GM12878 (cell line): ENCODE data around the gene TPO. TPM values are rescaled to one million over a fixed set of nuclear protein-coding genes. Genes with fewer than 3 reads are reported as not detected.

Source experiments
- ATAC-seq: fragments of 200-7000 bp; cut with Tn5 transposase; 3 replicates; pipeline ENCODE4 v1.9.1; 2020; ENCODE audit warnings: mild to moderate bottlenecking, moderate library complexity
- BruUV-seq: library from RNA; stranded (reverse); fragments of 400-500 nt; replicated peaks from 2 replicates; lab custom pipeline; 2021; lab: Mats Ljungman, UMichigan
- CTCF ChIA-PET: fragments of 300-600 bp; sonication (Branson Sonifier 250); formaldehyde crosslinking; extraction: SDS; loops from one replicate; lab custom pipeline; 2021; ENCODE audit warnings: inconsistent platforms; lab: Yijun Ruan, JAX
- POLR2A ChIA-PET: fragments of 350-600 bp; formaldehyde crosslinking; extraction: SDS; loops from one replicate; lab custom pipeline; 2021; ENCODE audit warnings: inconsistent platforms; lab: Charles Lee
- RAD21 ChIA-PET: fragments of 300-600 bp; sonication (Branson Sonifier 250); formaldehyde crosslinking; loops from one replicate; lab custom pipeline; 2023; ENCODE audit warnings: antibody characterized with exemption; ENCODE audit not compliant: unreplicated experiment; lab: Charles Lee
- SMC1A ChIA-PET: fragments of 300-600 bp; sonication (Branson Sonifier 250); formaldehyde crosslinking; loops from one replicate; lab custom pipeline; 2023; ENCODE audit not compliant: unreplicated experiment, uncharacterized antibody; lab: Charles Lee
- DNase-seq: peaks from one replicate; pipeline ENCODE4 v3.0.0-alpha.2; 2011; ENCODE audit warnings: low read depth, low spot score
- FAIRE-seq: peaks from 3 replicates; lab custom pipeline; 2011; peaks lifted over from hg19 to GRCh38; lab: Jason Lieb, UNC
- H2AFZ ChIP-seq: 2 replicates; pipeline ENCODE4 v1.6.0; 2011; ENCODE audit warnings: low read depth, low read length, control low read depth; ENCODE audit not compliant: control insufficient read depth
- H3K27ac ChIP-seq: 2 replicates; pipeline ENCODE4 v1.5.1; 2011; ENCODE audit warnings: control low read depth; ENCODE audit not compliant: control insufficient read depth, insufficient read depth
- H3K27me3 ChIP-seq, 2 experiments: replicated peaks in 1 of 2; 2 replicates each; pipeline versions ENCODE4 v1.6.0 to v1.6.1; 2011; ENCODE audit warnings: low read length in 1 of 2; ENCODE audit not compliant: control insufficient read depth in 2 of 2, insufficient read depth in 2 of 2
- H3K36me3 ChIP-seq, 2 experiments: 2 replicates each; pipeline ENCODE4 v1.5.1; 2011; ENCODE audit warnings: low read length in 1 of 2; ENCODE audit not compliant: control insufficient read depth in 2 of 2, insufficient read depth in 2 of 2
- H3K4me1 ChIP-seq: 2 replicates; pipeline ENCODE4 v1.6.1; 2011; ENCODE audit warnings: mild to moderate bottlenecking, low read length, moderate library complexity, mixed read lengths; ENCODE audit not compliant: control insufficient read depth, insufficient read depth
- H3K4me2 ChIP-seq: 2 replicates; pipeline ENCODE4 v1.6.0; 2011; ENCODE audit warnings: control low read depth; ENCODE audit not compliant: control insufficient read depth, insufficient read depth
- H3K4me3 ChIP-seq: fragments of 200-600 bp; sonication (generic); 2 replicates; pipeline ENCODE4 v1.5.1; 2016
- H3K79me2 ChIP-seq: 2 replicates; pipeline ENCODE4 v1.6.0; 2011; ENCODE audit warnings: low read length; ENCODE audit not compliant: control insufficient read depth, insufficient read depth
- H3K9ac ChIP-seq: 2 replicates; pipeline ENCODE4 v1.8.0; 2011; ENCODE audit warnings: low read length, control low read depth, mixed read lengths; ENCODE audit not compliant: control insufficient read depth, insufficient read depth
- H3K9me3 ChIP-seq: replicated peaks from 3 replicates; pipeline ENCODE4 v1.5.1; 2011; ENCODE audit warnings: mild to moderate bottlenecking, low read length; ENCODE audit not compliant: control insufficient read depth, insufficient read depth
- H4K20me1 ChIP-seq: 2 replicates; pipeline ENCODE4 v1.6.0; 2011; ENCODE audit not compliant: control insufficient read depth, insufficient read depth
- BMI1 ChIP-seq: fragments of 450-650 bp; IDR thresholded peaks from 2 replicates; pipeline ENCODE4 v1.6.1; 2016; ENCODE audit warnings: mild to moderate bottlenecking, moderate library complexity, borderline replicate concordance
- CEBPZ ChIP-seq: fragments of 150-350 bp; IDR thresholded peaks from 2 replicates; pipeline ENCODE4 v1.6.1; 2016; ENCODE audit warnings: low read depth, low read length
- EZH2 ChIP-seq: IDR thresholded peaks from 2 replicates; pipeline ENCODE4 v1.6.1; 2012; ENCODE audit warnings: low read depth, mild to moderate bottlenecking, control low read depth, inconsistent platforms, low read length, borderline replicate concordance; ENCODE audit not compliant: control insufficient read depth
- MEF2A ChIP-seq: IDR thresholded peaks from 2 replicates; pipeline ENCODE4 v1.6.1; 2011; ENCODE audit warnings: low read depth, mild to moderate bottlenecking, low read length, moderate library complexity; ENCODE audit not compliant: insufficient read depth
- SPI1 ChIP-seq: IDR thresholded peaks from 2 replicates; pipeline ENCODE4 v1.6.1; 2011; ENCODE audit warnings: low read depth, mild to moderate bottlenecking, low read length, moderate library complexity, borderline replicate concordance; ENCODE audit not compliant: insufficient read depth
- YY1 ChIP-seq: IDR thresholded peaks from 2 replicates; pipeline ENCODE4 v1.6.1; 2011; ENCODE audit warnings: low read depth, mild to moderate bottlenecking, low read length
- WGBS: methylation state at CpG from one replicate; pipeline ENCODE4 v1.1.6; 2016; ENCODE audit warnings: low lambda C conversion rate; ENCODE audit not compliant: insufficient replicate concordance, insufficient coverage; ENCODE audit errors: missing lambda C conversion rate; 5-methylcytosine and 5-hydroxymethylcytosine counted together
- in situ Hi-C: fragments of 300-500 bp; cut with MboI; formaldehyde crosslinking; loops from 9 replicates; pipeline ENCODE4 v1.14.3; 2018; ENCODE audit warnings: mixed read lengths
- intact Hi-C: fragments of 100-400 bp; cut with micrococcal nuclease; formaldehyde crosslinking; loops from one replicate; pipeline ENCODE4 v1.14.2; 2022; ENCODE audit not compliant: unreplicated experiment
- polyA plus RNA-seq, 11 experiments: library from polyadenylated mRNA; depleted of rRNA in 4 of 11; unstranded in 6 of 11; stranded (reverse) in 5 of 11; fragments of >200 nt; fragmentation: Nextera tagmentation in 4 of 11; fragmentation: Illumina TruSeq in 1 of 11; extraction: Ambion mirVana in 4 of 11; extraction: Trizol in 1 of 11; gene quantifications; 1 replicate in 1 of 11; 2 replicates in 10 of 11; pipeline versions ENCODE4 v1.2.1 to v1.2.3, GENCODE V29; 2011 to 2016; ENCODE audit warnings: inconsistent platforms in 2 of 11, missing spikeins in 2 of 11, low read depth in 1 of 11
- total RNA-seq, 4 experiments: library from RNA; depleted of rRNA in 3 of 4; stranded (reverse); fragments of >200 nt in 3 of 4; fragmentation: Illumina TruSeq in 1 of 4; extraction: Trizol in 1 of 4; gene quantifications; 2 replicates each; pipeline versions ENCODE4 v1.2.1 to v1.2.3, GENCODE V29; 2013 to 2021
- TF ChIP-seq, protein P1 (sequence below): IDR thresholded peaks from 2 replicates; pipeline ENCODE4 v1.6.1; 2012; ENCODE audit warnings: improper control_type of control experiment, low read depth, low read length; ENCODE audit not compliant: insufficient replicate concordance
- TF ChIP-seq, protein P2 (sequence below), 3 experiments: IDR thresholded peaks in 2 of 3; conservative IDR thresholded peaks in 1 of 3; 2 replicates each; pipeline ENCODE4 v1.5.1; 2011; ENCODE audit warnings: low read depth in 3 of 3, low read length in 3 of 3, mild to moderate bottlenecking in 3 of 3, control low read depth in 2 of 3, moderate library complexity in 2 of 3, inconsistent platforms in 1 of 3, mixed read lengths in 1 of 3; ENCODE audit not compliant: control insufficient read depth in 2 of 3, insufficient read depth in 1 of 3; ENCODE audit errors: extremely low read depth in 1 of 3
- TF ChIP-seq, protein P3 (sequence below): IDR thresholded peaks from 2 replicates; pipeline ENCODE4 v1.6.1; 2012; ENCODE audit warnings: low read depth, low read length, improper control_type of control experiment

Gene TPO
- total and polyA plus RNA-seq, 10 of the 15 experiments (the other 5 are each of a cell fraction or from before 2014, with no cell fraction given) = 0.07 to 0.11 TPM; not detected in 8

DNA sequence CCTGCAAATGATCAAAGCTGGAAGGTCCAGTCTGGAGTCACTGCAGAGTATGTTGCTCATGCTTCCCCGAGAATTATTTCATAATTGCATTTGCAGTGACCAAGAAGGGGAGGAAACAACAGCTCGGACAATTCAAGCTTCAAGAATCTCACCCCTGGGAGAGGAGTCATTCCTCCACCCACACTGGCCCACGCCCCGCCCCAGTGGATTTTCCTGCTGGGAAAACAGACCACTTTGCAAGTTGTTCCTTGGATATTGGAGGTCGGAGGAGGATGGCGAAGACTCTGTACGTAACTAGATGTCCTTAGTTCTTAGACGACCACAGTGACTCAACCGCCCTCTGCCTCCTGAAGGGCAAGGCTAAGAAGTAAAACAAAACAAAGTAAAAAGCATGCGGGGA, 159.4 kb downstream of the TPO start:
- in situ Hi-C loops = no loop called here
- FAIRE-seq (no peak), DNase-seq (no peak), ATAC-seq (no peak)
- Histone ChIP-seq H4K20me1 (no peaks in the 10 kb centered on the region), H3K9me3 (no peaks in the 10 kb centered on the region; the same call in 2 of the 3 replicates), H2AFZ (no peak overlapping the region), H3K27ac (no peak overlapping the region), H3K9ac (no peak overlapping the region), H3K79me2 (no peaks in the 10 kb centered on the region), H3K4me2 (no peak overlapping the region), H3K27me3 (no peaks in the 10 kb centered on the region), H3K4me3 (no peak overlapping the region), H3K4me1 (no peaks in the 10 kb centered on the region), H3K36me3 (no peaks in the 10 kb centered on the region)
- WGBS = 25% methylated on average over 10 of the region's 10 CpGs
- RAD21 ChIA-PET = no interaction called here
- no TSS peak for BruUV-seq
- POLR2A ChIA-PET = no interaction called here
- SMC1A ChIA-PET = interaction anchor here (0.7 kb wide), 1 partner anchor 1422 kb away, joined by 3 read pairs; no protein-coding TSS in a partner anchor
- intact Hi-C loops = no loop called here
- CTCF ChIA-PET = no interaction called here
- TF ChIP-seq, protein P1, sequence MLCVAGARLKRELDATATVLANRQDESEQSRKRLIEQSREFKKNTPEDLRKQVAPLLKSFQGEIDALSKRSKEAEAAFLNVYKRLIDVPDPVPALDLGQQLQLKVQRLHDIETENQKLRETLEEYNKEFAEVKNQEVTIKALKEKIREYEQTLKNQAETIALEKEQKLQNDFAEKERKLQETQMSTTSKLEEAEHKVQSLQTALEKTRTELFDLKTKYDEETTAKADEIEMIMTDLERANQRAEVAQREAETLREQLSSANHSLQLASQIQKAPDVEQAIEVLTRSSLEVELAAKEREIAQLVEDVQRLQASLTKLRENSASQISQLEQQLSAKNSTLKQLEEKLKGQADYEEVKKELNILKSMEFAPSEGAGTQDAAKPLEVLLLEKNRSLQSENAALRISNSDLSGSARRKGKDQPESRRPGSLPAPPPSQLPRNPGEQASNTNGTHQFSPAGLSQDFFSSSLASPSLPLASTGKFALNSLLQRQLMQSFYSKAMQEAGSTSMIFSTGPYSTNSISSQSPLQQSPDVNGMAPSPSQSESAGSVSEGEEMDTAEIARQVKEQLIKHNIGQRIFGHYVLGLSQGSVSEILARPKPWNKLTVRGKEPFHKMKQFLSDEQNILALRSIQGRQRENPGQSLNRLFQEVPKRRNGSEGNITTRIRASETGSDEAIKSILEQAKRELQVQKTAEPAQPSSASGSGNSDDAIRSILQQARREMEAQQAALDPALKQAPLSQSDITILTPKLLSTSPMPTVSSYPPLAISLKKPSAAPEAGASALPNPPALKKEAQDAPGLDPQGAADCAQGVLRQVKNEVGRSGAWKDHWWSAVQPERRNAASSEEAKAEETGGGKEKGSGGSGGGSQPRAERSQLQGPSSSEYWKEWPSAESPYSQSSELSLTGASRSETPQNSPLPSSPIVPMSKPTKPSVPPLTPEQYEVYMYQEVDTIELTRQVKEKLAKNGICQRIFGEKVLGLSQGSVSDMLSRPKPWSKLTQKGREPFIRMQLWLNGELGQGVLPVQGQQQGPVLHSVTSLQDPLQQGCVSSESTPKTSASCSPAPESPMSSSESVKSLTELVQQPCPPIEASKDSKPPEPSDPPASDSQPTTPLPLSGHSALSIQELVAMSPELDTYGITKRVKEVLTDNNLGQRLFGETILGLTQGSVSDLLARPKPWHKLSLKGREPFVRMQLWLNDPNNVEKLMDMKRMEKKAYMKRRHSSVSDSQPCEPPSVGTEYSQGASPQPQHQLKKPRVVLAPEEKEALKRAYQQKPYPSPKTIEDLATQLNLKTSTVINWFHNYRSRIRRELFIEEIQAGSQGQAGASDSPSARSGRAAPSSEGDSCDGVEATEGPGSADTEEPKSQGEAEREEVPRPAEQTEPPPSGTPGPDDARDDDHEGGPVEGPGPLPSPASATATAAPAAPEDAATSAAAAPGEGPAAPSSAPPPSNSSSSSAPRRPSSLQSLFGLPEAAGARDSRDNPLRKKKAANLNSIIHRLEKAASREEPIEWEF = no peak
- TF ChIP-seq EZH2 (no peak), YY1 (no peak), SPI1 (no peak), MEF2A (no peak), CEBPZ (no peak), BMI1 (no peak)
- TF ChIP-seq, protein P2, sequence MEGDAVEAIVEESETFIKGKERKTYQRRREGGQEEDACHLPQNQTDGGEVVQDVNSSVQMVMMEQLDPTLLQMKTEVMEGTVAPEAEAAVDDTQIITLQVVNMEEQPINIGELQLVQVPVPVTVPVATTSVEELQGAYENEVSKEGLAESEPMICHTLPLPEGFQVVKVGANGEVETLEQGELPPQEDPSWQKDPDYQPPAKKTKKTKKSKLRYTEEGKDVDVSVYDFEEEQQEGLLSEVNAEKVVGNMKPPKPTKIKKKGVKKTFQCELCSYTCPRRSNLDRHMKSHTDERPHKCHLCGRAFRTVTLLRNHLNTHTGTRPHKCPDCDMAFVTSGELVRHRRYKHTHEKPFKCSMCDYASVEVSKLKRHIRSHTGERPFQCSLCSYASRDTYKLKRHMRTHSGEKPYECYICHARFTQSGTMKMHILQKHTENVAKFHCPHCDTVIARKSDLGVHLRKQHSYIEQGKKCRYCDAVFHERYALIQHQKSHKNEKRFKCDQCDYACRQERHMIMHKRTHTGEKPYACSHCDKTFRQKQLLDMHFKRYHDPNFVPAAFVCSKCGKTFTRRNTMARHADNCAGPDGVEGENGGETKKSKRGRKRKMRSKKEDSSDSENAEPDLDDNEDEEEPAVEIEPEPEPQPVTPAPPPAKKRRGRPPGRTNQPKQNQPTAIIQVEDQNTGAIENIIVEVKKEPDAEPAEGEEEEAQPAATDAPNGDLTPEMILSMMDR (IDR thresholded peaks at IDR 0.05 in 2 of 3, conservative IDR thresholded peaks at IDR 0.05 in 1 of 3; ENCODE audit: control insufficient read depth in 2 of 3, extremely low read depth in 1 of 3, insufficient read depth in 1 of 3, low read depth in 3 of 3, low read length in 3 of 3) = no peak
- TF ChIP-seq, protein P3, sequence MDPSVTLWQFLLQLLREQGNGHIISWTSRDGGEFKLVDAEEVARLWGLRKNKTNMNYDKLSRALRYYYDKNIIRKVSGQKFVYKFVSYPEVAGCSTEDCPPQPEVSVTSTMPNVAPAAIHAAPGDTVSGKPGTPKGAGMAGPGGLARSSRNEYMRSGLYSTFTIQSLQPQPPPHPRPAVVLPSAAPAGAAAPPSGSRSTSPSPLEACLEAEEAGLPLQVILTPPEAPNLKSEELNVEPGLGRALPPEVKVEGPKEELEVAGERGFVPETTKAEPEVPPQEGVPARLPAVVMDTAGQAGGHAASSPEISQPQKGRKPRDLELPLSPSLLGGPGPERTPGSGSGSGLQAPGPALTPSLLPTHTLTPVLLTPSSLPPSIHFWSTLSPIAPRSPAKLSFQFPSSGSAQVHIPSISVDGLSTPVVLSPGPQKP = no peak
